ENCODE results near the gene ARHGEF7. TPM values are rescaled to one million over a fixed set of nuclear protein-coding genes. Genes with fewer than 3 reads are reported as not detected.
A peak's percentile ranks its signal among the peaks of the same experiment; 100 is the strongest.

ARHGEF7 gene
- total RNA-seq, 2 donors from 2014 or later, result 78.8 to 104 TPM

- H3K9me3 ChIP-seq (ENCODE audit: control insufficient read depth, low read length, poor library complexity, severe bottlenecking), result no peaks in the 10 kb centered on the region
- no peak for DNase-seq
- H3K4me1 Mint-ChIP-seq, result peaks cover 22% of the 10 kb centered on the region
- peak overlapping the region; percentile 71 for H3K27ac Mint-ChIP-seq
- no peak for ATAC-seq
- peaks cover 8% of the 10 kb centered on the region for H3K36me3 Mint-ChIP-seq (ENCODE audit: low read depth)
- H3K27me3 Mint-ChIP-seq, result no peaks in the 10 kb centered on the region
- no peak overlapping the region for H3K4me3 Mint-ChIP-seq
Observed at GRCh38 chr13:111225810-111226546, 110.9 kb downstream of the ARHGEF7 start.

GRCh38 chr13:111227405-111227804, 112.3 kb downstream of the ARHGEF7 start:
- peaks cover 8% of the 10 kb centered on the region for H3K36me3 Mint-ChIP-seq (ENCODE audit: low read depth)
- H3K9me3 ChIP-seq (ENCODE audit: control insufficient read depth, low read length, poor library complexity, severe bottlenecking), result no peaks in the 10 kb centered on the region
- H3K27me3 Mint-ChIP-seq, result no peaks in the 10 kb centered on the region
- no peak for DNase-seq
- H3K4me1 Mint-ChIP-seq, result peaks cover 34% of the 10 kb centered on the region
- no peak overlapping the region for H3K4me3 Mint-ChIP-seq
- no peak overlapping the region for H3K27ac Mint-ChIP-seq
- no peak for ATAC-seq

GRCh38 chr13:111228262-111229144, 113.4 kb downstream of the ARHGEF7 start:
- H3K4me3 Mint-ChIP-seq, result no peak overlapping the region
- H3K9me3 ChIP-seq (ENCODE audit: control insufficient read depth, low read length, poor library complexity, severe bottlenecking), result no peaks in the 10 kb centered on the region
- no peaks in the 10 kb centered on the region for H3K27me3 Mint-ChIP-seq
- ATAC-seq, result no peak
- peaks cover 8% of the 10 kb centered on the region for H3K36me3 Mint-ChIP-seq (ENCODE audit: low read depth)
- peaks cover 36% of the 10 kb centered on the region for H3K4me1 Mint-ChIP-seq
- H3K27ac Mint-ChIP-seq, result peak overlapping the region; percentile 27
- DNase-seq, result no peak

- no peak for ATAC-seq
- no peak overlapping the region for H3K27ac Mint-ChIP-seq
- H3K4me1 Mint-ChIP-seq, result peaks cover 43% of the 10 kb centered on the region
Observed at GRCh38 chr13:111230385-111230930, 115.3 kb downstream of the ARHGEF7 start.

GRCh38 chr13:111232191-111232590, 117.1 kb downstream of the ARHGEF7 start:
- peaks cover 11% of the 10 kb centered on the region for H3K36me3 Mint-ChIP-seq (ENCODE audit: low read depth)
- no peak for ATAC-seq
- no peaks in the 10 kb centered on the region for H3K27me3 Mint-ChIP-seq
- DNase-seq, result no peak
- H3K4me1 Mint-ChIP-seq, result peaks cover 33% of the 10 kb centered on the region
- H3K9me3 ChIP-seq (ENCODE audit: control insufficient read depth, low read length, poor library complexity, severe bottlenecking), result no peaks in the 10 kb centered on the region
- no peak overlapping the region for H3K4me3 Mint-ChIP-seq
- peak overlapping the region; percentile 84 for H3K27ac Mint-ChIP-seq

More at GRCh38 chr13:111230385-111230930, 115.3 kb downstream of the ARHGEF7 start:
- Mint-ChIP-seq H3K36me3 (ENCODE audit: low read depth) (peaks cover 13% of the 10 kb centered on the region), H3K4me3 (no peak overlapping the region), H3K27me3 (no peaks in the 10 kb centered on the region)
- no peaks in the 10 kb centered on the region for H3K9me3 ChIP-seq (ENCODE audit: control insufficient read depth, low read length, poor library complexity, severe bottlenecking)
- no peak for DNase-seq

GRCh38 chr13:111233080-111233479, 118.0 kb downstream of the ARHGEF7 start:
- Mint-ChIP-seq H3K27ac (no peak overlapping the region), H3K27me3 (no peaks in the 10 kb centered on the region), H3K36me3 (ENCODE audit: low read depth) (peaks cover 8% of the 10 kb centered on the region), H3K4me3 (peak overlapping the region; percentile 43), H3K4me1 (peaks cover 33% of the 10 kb centered on the region)
- DNase-seq (no peak), ATAC-seq (no peak)
- H3K9me3 ChIP-seq (ENCODE audit: control insufficient read depth, low read length, poor library complexity, severe bottlenecking), result no peaks in the 10 kb centered on the region

- H3K9me3 ChIP-seq (ENCODE audit: control insufficient read depth, low read length, poor library complexity, severe bottlenecking), result no peaks in the 10 kb centered on the region
- DNase-seq (no peak), ATAC-seq (no peak)
- H3K36me3 Mint-ChIP-seq (ENCODE audit: low read depth), result peaks cover 11% of the 10 kb centered on the region
- peak overlapping the region; percentile 6 for H3K27ac Mint-ChIP-seq
- peaks cover 26% of the 10 kb centered on the region for H3K4me1 Mint-ChIP-seq
- no peak overlapping the region for H3K4me3 Mint-ChIP-seq
- no peaks in the 10 kb centered on the region for H3K27me3 Mint-ChIP-seq
Observed at GRCh38 chr13:111239764-111240670, 124.9 kb downstream of the ARHGEF7 start.

- no peak for ATAC-seq
- H3K27me3 Mint-ChIP-seq, result no peaks in the 10 kb centered on the region
- H3K36me3 Mint-ChIP-seq (ENCODE audit: low read depth), result peaks cover 11% of the 10 kb centered on the region
Observed at GRCh38 chr13:111241006-111241755, 126.1 kb downstream of the ARHGEF7 start.

GRCh38 chr13:111241862-111242261, 126.8 kb downstream of the ARHGEF7 start:
- DNase-seq (no peak), ATAC-seq (no peak)
- Mint-ChIP-seq H3K36me3 (ENCODE audit: low read depth) (peaks cover 11% of the 10 kb centered on the region), H3K4me3 (no peak overlapping the region), H3K4me1 (peaks cover 24% of the 10 kb centered on the region), H3K27me3 (no peaks in the 10 kb centered on the region), H3K27ac (no peak overlapping the region)
- no peaks in the 10 kb centered on the region for H3K9me3 ChIP-seq (ENCODE audit: control insufficient read depth, low read length, poor library complexity, severe bottlenecking)

More at GRCh38 chr13:111241006-111241755, 126.1 kb downstream of the ARHGEF7 start:
- Mint-ChIP-seq H3K27ac (no peak overlapping the region), H3K4me1 (peaks cover 24% of the 10 kb centered on the region), H3K4me3 (no peak overlapping the region)
- H3K9me3 ChIP-seq (ENCODE audit: control insufficient read depth, low read length, poor library complexity, severe bottlenecking), result no peaks in the 10 kb centered on the region
- no peak for DNase-seq

- H3K27ac Mint-ChIP-seq, result no peak overlapping the region
- H3K4me3 Mint-ChIP-seq, result no peak overlapping the region
- no peaks in the 10 kb centered on the region for H3K9me3 ChIP-seq (ENCODE audit: control insufficient read depth, low read length, poor library complexity, severe bottlenecking)
- no peaks in the 10 kb centered on the region for H3K27me3 Mint-ChIP-seq
- peaks cover 13% of the 10 kb centered on the region for H3K36me3 Mint-ChIP-seq (ENCODE audit: low read depth)
- ATAC-seq, result no peak
- DNase-seq, result no peak
- peaks cover 26% of the 10 kb centered on the region for H3K4me1 Mint-ChIP-seq
Observed at GRCh38 chr13:111242585-111242984, 127.5 kb downstream of the ARHGEF7 start.

- Mint-ChIP-seq H3K27ac (no peak overlapping the region), H3K27me3 (no peaks in the 10 kb centered on the region), H3K4me1 (peaks cover 23% of the 10 kb centered on the region), H3K4me3 (no peak overlapping the region), H3K36me3 (ENCODE audit: low read depth) (peaks cover 25% of the 10 kb centered on the region)
- no peak for DNase-seq
- ATAC-seq, result no peak
- H3K9me3 ChIP-seq (ENCODE audit: control insufficient read depth, low read length, poor library complexity, severe bottlenecking), result no peaks in the 10 kb centered on the region
Observed at GRCh38 chr13:111243981-111244380, 128.9 kb downstream of the ARHGEF7 start.
